ENCODE data around the gene SDS. TPM values are rescaled to one million over a fixed set of nuclear protein-coding genes. Genes with fewer than 3 reads are reported as not detected.

Gene SDS
- total RNA-seq, 1 donor from 2014 or later = not detected

- DNase-seq (ENCODE audit: extremely low spot score in 2 of 2) = no peak
- H3K27me3 ChIP-seq = no peaks in the 10 kb centered on the region
- no peaks in the 10 kb centered on the region for H3K4me1 ChIP-seq
- no peak overlapping the region for H3K27ac ChIP-seq
- H3K36me3 ChIP-seq = peaks cover 0 to 55% of the 10 kb centered on the region in 2 donors
- H3K9me3 ChIP-seq = no peaks in the 10 kb centered on the region
- no peak overlapping the region for H3K4me3 ChIP-seq
- no peak for TF ChIP-seq POLR2A (IDR thresholded peaks at IDR 0.05)
- no peak for TF ChIP-seq CTCF (IDR thresholded peaks at IDR 0.05)
- TF ChIP-seq POLR2AphosphoS5 (IDR thresholded peaks at IDR 0.05; ENCODE audit: insufficient read depth in 1 of 2, low read depth in 1 of 2) = no peak
- intact Hi-C loops (cut with DNase I) = no loop called here
Observed at GRCh38 chr12:113387631-113388030, 16.1 kb downstream of the SDS start.

GRCh38 chr12:113386866-113387566 lies 16.7 kb downstream of the SDS start:
- H3K4me1 ChIP-seq = no peaks in the 10 kb centered on the region

GRCh38 chr12:113385282-113385882 lies 18.3 kb downstream of the SDS start:
- H3K36me3 ChIP-seq = peaks cover 0 to 59% of the 10 kb centered on the region in 2 donors
- no peak for DNase-seq (ENCODE audit: extremely low spot score in 2 of 2)
- intact Hi-C loops (cut with DNase I) = no loop called here

More at GRCh38 chr12:113386866-113387566, 16.7 kb downstream of the SDS start:
- Histone ChIP-seq H3K27ac (no peak overlapping the region), H3K9me3 (no peaks in the 10 kb centered on the region), H3K4me3 (no peak overlapping the region), H3K36me3 (peaks cover 0 to 55% of the 10 kb centered on the region in 2 donors), H3K27me3 (no peaks in the 10 kb centered on the region)
- TF ChIP-seq CTCF (IDR thresholded peaks at IDR 0.05) (no peak), POLR2AphosphoS5 (IDR thresholded peaks at IDR 0.05; ENCODE audit: insufficient read depth in 1 of 2, low read depth in 1 of 2) (no peak)
- DNase-seq (ENCODE audit: extremely low spot score in 2 of 2) = no peak
- intact Hi-C loops (cut with DNase I) = no loop called here

GRCh38 chr12:113384778-113385177 lies 18.9 kb downstream of the SDS start:
- TF ChIP-seq POLR2A (IDR thresholded peaks at IDR 0.05) = no peak
- no peak for TF ChIP-seq CTCF (IDR thresholded peaks at IDR 0.05)
- no peak for TF ChIP-seq POLR2AphosphoS5 (IDR thresholded peaks at IDR 0.05; ENCODE audit: insufficient read depth in 1 of 2, low read depth in 1 of 2)
- Histone ChIP-seq H3K4me3 (no peak overlapping the region), H3K27ac (no peak overlapping the region), H3K4me1 (no peaks in the 10 kb centered on the region), H3K36me3 (peaks cover 0 to 57% of the 10 kb centered on the region in 2 donors), H3K9me3 (no peaks in the 10 kb centered on the region), H3K27me3 (no peaks in the 10 kb centered on the region)
- DNase-seq (ENCODE audit: extremely low spot score in 2 of 2) = no peak
- intact Hi-C loops (cut with DNase I) = no loop called here

More at GRCh38 chr12:113385282-113385882, 18.3 kb downstream of the SDS start:
- no peaks in the 10 kb centered on the region for H3K9me3 ChIP-seq
- H3K4me1 ChIP-seq = no peaks in the 10 kb centered on the region
- no peak overlapping the region for H3K4me3 ChIP-seq
- no peak for TF ChIP-seq POLR2AphosphoS5 (IDR thresholded peaks at IDR 0.05; ENCODE audit: insufficient read depth in 1 of 2, low read depth in 1 of 2)
- no peak for TF ChIP-seq CTCF (IDR thresholded peaks at IDR 0.05)
- TF ChIP-seq POLR2A (IDR thresholded peaks at IDR 0.05) = no peak
- H3K27me3 ChIP-seq = no peaks in the 10 kb centered on the region
- H3K27ac ChIP-seq = no peak overlapping the region

GRCh38 chr12:113382206-113382605 lies 21.5 kb downstream of the SDS start:
- TF ChIP-seq POLR2A (IDR thresholded peaks at IDR 0.05) (no peak), POLR2AphosphoS5 (IDR thresholded peaks at IDR 0.05; ENCODE audit: insufficient read depth in 1 of 2, low read depth in 1 of 2) (no peak), CTCF (IDR thresholded peaks at IDR 0.05) (no peak)
- H3K9me3 ChIP-seq = no peaks in the 10 kb centered on the region

More at GRCh38 chr12:113382206-113382605, 21.5 kb downstream of the SDS start:
- no peaks in the 10 kb centered on the region for H3K27me3 ChIP-seq
- H3K36me3 ChIP-seq = peaks cover 0 to 47% of the 10 kb centered on the region in 2 donors
- no peak overlapping the region for H3K4me3 ChIP-seq
- DNase-seq (ENCODE audit: extremely low spot score in 2 of 2) = no peak
- no peaks in the 10 kb centered on the region for H3K4me1 ChIP-seq
- no peak overlapping the region for H3K27ac ChIP-seq
- intact Hi-C loops (cut with DNase I) = no loop called here

All from vagina (tissue), 2 donors.